NCI-H2107 treated with DMSO at 0.1 percent for 48 hours (cell line): ENCODE data around the gene MEF2D.

ENCODE experiments used
- DNase-seq: peaks from one replicate; lab custom pipeline; 2025; ENCODE audit not compliant: unreplicated experiment; lab: John Stamatoyannopoulos, UW

Gene MEF2D

DNA sequence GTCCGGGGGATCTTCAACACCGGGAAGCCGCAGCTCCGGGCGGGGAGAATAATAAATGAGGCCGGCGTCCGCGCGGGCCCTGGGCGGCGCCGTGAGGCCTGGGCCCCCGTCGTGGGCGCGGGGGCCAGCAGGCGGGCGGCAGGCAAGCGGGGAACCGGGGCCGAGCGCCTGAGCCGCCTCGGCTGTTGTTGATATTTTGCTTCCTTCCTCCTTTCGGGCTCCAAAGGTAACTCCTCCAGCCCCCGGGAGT lies at the start of gene MEF2D:
Gene MEF2D, minus strand, starts transcription at position 233 of the 250 bp plus-strand sequence. CDS start 17,483 bp downstream, outside the sequence.
- no peak for DNase-seq

- DNase-seq = no peak
Observed at GRCh38 chr1:156550346-156550745, 49.8 kb upstream of the MEF2D start.

- DNase-seq = no peak
Observed at GRCh38 chr1:156549831-156550230, 49.3 kb upstream of the MEF2D start.

DNA sequence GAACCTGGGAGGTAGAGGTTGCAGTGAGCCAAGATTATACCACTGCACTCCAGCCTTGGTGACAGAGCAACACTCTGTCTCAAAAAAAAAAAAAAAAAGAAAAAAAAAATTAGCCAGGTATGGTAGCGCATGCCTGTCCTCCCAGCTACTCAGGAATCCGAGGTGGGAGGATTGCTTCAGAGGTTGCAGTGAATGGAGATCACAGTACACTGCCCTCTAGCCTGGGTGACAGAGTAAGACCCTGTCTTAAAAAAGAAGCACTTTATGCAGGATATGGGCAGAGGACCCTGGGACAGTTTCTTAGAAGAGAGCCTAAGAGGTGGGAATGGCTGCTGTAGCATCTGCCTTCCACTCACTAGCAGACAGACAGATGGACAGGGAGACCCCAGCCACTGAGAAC lies 48.8 kb upstream of the MEF2D start:
- DNase-seq = no peak

DNA sequence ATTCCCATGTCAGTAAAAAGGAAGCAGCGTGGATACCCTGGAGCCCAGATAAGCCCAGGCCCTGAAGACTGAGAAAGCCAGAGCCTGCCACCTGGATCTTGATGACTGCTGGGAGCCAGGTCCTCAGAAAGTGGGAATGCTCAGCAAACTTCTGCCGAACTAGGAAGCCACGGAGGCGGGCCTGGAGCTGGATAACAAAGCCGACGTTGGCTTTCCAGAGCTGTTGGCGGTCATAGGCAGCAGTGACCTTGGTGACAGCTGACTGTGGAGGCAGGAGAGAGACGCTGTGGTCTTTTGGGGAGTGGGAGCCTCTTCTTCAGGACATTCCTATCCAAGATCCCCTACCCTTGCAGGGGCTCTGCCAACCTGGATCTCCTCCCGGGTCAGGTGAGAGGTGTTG lies 47.4 kb upstream of the MEF2D start:
- DNase-seq = no peak

DNA sequence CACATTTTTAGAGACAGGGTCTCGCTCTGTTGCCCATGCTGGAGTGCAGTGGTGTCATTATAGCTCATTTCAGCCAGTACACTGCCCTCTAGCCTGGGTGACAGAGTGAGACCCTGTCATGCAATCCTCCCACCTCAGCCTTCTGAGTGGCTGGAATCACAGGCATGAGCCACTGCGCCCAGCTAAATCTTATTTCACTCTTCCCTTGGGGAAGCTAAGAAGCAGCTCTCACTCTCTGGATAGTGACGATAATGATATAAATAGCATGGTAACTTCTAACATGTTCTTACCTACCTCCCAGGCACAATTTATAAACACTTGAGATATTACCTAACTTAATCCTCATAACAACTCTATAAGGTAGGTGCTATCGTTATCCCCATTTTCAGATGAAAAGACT lies 46.9 kb upstream of the MEF2D start:
- DNase-seq = no peak

GRCh38 chr1:156546267-156546666 lies 45.7 kb upstream of the MEF2D start:
- no peak for DNase-seq

DNA sequence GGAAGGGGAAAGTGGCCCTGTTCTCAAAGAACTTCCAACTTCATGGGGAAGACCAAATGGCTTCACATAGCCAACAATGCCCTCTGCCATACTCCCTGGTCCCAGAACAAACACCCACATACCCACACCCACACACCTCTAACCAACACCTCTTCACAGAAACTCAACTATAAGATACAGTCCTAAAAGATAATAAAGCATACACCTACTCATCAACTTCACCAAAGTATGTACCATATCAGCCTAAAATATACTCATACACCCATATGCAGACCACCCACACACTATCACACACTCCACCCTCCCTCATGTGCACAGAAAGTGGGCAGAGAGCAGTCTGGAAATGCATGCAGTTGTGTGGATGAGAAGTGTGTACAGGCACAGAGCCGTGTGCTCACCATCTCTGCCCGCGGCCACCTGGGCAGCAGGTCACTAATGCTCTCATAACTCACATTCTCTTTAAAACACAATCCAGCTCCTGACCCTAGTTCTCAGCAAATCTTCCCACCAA lies 44.1 kb upstream of the MEF2D start:
- no peak for DNase-seq

DNA sequence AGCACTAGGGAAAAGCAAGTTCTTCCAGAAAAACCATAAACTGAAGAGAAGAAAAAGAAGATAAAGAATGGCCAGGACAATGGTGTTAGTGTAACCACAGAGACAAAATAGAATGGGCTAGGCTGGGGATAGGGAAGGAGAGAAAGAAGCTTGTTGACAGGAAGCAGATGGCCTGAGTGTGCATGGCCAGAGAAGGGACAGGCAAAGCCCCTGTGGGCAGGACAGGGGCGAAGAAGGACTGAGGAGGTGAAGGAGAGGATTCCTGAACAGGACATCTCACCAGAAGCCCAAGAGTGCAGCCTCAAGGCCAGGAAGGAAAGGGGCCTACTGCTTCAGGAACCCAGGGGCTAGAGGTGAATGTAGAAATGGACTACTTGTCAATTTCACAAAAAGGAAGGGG lies 42.5 kb upstream of the MEF2D start:
- no peak for DNase-seq

GRCh38 chr1:156540955-156541354 lies 40.4 kb upstream of the MEF2D start:
- no peak for DNase-seq

DNA sequence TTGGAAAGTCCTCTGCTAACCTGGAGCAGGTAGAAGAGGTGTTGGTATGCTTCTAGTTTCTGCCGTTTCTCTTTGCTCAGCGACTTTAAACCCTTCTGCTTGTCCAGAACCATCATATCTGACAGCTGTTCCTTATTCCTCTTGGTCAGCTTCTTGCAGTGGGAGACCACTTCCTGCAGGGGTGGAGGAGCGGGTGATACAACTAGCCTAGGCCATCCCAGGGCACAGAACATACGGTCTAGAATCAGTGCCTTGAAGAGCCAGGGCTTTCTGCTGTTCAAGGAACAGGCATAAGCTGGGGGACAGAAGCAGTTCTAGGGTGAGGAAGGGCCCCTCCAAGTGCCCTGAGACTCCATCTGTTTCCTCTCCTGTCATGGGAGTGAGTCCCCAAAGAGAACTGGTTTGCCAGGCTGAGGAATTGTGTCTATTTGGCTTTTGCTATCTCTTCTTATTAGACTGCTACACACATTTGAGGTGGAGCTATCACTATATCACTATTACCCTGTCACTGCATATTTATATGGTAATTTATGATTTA lies 39.3 kb upstream of the MEF2D start:
- no peak for DNase-seq

GRCh38 chr1:156538711-156539440 lies 38.3 kb upstream of the MEF2D start:
- no peak for DNase-seq

GRCh38 chr1:156537027-156537426 lies 36.5 kb upstream of the MEF2D start:
- no peak for DNase-seq

GRCh38 chr1:156534424-156535060 lies 34.0 kb upstream of the MEF2D start:
- no peak for DNase-seq

- DNase-seq = no peak
Observed at GRCh38 chr1:156533568-156534220, 33.1 kb upstream of the MEF2D start.

DNA sequence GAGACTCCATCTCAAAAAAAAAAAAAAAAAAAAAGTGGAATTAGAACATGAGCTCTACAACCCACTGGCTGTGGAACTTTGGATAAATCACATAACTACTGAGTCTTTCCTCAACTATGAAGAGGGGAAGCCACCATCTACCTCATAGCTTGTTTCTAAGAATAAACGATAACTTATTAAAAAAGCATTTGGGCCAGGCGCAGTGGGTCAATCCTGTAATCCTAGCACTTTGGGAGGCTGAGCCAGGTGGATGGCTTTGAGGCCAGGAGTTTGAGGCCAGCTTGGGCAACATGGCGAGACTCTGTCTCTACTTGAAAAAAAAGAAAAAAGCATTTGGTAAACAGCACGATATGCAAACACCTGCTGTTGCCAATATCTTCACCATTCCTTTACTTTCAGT lies 31.8 kb upstream of the MEF2D start:
- DNase-seq = no peak

DNA sequence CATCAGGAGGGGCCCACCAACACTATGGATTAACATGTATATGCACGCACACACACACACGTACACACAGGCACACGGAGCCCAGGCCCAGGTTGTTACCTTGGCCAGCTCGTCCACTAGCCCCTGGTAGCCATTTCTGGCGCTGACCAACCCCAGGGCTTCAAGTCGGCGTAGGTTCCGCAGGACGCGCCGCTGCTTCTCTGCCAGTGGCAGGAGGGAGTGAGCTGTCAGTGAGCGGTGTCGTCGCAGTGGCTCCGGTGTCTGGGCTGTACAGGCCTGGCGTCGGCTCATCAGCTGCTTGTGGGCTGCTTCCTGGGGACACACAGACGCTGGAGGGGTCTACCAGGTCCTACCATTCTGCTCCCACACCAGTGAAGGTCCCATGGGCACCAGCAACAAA lies 29.4 kb upstream of the MEF2D start:
- no peak for DNase-seq

DNA sequence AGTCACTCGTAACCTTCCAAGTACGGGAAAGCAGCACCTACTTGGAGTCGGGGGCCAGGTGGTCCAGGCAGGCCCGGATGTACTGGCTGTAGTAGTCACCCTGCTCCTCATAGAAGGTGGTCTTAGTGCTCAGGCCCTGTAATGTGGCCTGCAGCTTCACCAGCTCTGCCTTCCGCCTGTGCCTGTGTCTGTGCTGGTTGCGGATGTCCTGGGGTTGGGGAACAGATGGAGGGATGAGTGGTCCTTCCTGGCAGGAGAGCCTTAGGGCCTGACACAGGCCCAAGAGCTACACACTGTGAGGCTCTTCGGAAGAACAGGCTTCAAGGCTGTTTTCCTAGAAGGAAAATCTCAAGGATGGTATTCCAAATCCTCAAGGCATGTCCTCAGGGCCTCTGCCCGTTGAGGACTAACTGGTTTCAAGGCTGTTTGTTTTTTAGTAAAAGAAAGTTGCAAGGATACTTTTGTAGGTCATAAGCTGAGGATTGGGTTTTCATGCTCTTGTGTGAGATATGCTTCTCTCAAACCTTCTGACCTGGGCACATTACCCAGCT lies 28.4 kb upstream of the MEF2D start:
- DNase-seq = no peak

- DNase-seq = no peak
Observed at GRCh38 chr1:156528231-156528630, 27.7 kb upstream of the MEF2D start.

DNA sequence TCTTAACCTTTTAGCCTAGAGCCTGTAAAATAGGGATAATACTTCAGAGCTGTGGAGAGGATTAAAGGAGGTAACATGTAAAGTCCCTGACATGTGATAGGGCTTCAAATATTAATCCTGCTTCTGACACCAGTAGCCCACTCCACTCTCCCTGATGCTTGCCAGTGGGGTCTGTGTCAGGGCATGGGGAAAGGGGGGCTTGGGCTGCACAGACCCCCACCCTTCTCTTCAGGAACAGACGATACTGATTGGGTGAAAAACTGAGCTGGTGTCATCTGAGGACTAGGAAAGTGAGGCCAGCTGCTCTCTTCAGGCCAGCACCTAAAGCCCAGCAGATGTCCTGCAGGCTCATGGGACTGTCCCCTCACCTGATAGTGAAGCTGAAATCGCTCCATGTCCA lies 27.0 kb upstream of the MEF2D start:
- DNase-seq = no peak

DNA sequence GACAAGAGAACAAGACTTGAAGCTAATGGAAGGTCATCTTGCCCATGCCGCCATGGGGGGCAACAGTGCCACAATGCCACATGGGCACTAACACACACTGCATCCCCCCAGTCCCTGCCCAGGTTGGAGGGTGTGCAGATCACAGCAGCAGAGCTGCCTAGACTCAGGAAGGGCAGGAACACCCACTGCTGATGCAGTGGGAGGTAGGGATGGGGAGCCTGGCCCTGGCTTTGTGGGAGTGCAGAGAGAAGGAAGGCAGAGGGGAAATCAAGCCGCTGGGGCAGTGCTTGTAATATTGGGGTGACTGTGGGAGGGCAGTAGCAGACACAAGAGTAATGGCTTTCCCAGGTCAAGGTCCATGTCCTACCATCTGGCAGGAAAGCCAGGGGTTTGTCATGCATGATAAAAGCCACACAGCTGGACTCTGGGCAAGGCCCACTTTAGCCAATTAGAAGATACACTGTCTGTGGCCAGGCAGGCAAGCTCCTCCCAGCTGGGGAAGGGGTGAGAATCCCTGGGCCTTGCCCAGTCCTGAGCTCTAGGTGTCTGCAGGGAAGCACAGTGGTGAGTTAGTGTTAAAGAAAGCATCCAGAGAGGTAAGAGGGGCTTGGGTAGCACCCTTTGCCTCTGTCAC lies 25.4 kb upstream of the MEF2D start:
- DNase-seq = no peak
